PFSK-1 (cell line): Measurements from ENCODE around the gene COX19.

Experiments used
- FOXP2 ChIP-seq: optimal IDR thresholded peaks from 2 replicates; pipeline ENCODE3; 2011; ENCODE audit warnings: borderline replicate concordance, control low read depth, inconsistent platforms; ENCODE audit not compliant: insufficient read depth; ENCODE audit errors: extremely low read length, extremely low read depth
- POLR2AphosphoS5 ChIP-seq: IDR thresholded peaks from 2 replicates; pipeline ENCODE4 v1.6.1; 2012; ENCODE audit warnings: low read depth, mild to moderate bottlenecking, control low read depth, low read length, moderate library complexity
- SIN3A ChIP-seq: IDR thresholded peaks from 2 replicates; pipeline ENCODE4 v1.6.1; 2012; ENCODE audit warnings: mild to moderate bottlenecking, low read length, moderate library complexity, borderline replicate concordance; ENCODE audit not compliant: insufficient read depth
- TAF1 ChIP-seq: IDR thresholded peaks from 2 replicates; pipeline ENCODE4 v1.6.1; 2012; ENCODE audit warnings: low read length, control low read depth, borderline replicate concordance; ENCODE audit not compliant: insufficient read depth
- TF ChIP-seq, protein P1 (sequence below), 2 experiments: IDR thresholded peaks; 2 replicates each; pipeline versions ENCODE4 v1.6.1 to v1.8.0; 2011 to 2012; ENCODE audit warnings: low read depth in 2 of 2, low read length in 2 of 2, control low read depth in 1 of 2, inconsistent platforms in 1 of 2, mild to moderate bottlenecking in 1 of 2, moderate library complexity in 1 of 2; ENCODE audit not compliant: insufficient read depth in 1 of 2

Gene COX19

DNA sequence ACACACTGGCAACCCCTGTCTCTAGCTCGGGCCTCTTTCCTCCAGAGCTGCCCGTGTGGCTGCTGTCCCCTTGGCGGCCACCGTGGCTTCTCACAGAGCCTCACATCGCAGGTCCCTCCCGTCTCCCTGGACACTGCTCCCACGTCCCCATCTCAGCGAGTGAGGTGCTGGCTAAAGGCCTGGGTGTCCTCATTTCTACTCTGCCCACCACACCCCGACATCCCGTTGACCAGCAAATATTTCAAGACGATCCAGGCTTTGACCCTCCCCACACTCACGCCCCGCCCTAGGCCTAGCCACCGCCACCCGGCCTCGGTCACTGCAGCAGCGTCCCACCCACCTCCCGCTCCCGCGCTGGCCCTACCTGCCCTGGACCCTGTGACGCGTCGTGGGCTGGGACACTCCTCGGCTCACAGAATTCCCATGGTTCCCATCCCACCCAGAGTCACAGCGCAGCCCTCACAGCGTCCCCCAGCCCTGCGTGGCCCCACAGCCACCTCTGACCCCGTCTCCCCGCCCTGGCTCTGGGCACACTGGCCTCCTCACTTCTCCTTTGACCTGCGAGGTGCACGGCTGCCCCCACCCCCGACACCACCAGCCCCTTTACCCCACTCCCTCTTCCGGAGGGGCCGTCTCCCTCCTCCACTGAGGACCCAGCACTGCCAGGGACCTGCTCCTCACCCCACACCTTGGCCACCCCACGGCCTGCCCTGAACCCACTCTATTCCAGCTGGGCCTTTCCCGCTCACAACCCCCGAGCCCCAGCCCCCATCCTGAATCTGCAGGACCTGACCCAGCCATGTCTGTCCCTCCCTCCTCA lies 27.7 kb downstream of the COX19 start:
- TF ChIP-seq, protein P1, sequence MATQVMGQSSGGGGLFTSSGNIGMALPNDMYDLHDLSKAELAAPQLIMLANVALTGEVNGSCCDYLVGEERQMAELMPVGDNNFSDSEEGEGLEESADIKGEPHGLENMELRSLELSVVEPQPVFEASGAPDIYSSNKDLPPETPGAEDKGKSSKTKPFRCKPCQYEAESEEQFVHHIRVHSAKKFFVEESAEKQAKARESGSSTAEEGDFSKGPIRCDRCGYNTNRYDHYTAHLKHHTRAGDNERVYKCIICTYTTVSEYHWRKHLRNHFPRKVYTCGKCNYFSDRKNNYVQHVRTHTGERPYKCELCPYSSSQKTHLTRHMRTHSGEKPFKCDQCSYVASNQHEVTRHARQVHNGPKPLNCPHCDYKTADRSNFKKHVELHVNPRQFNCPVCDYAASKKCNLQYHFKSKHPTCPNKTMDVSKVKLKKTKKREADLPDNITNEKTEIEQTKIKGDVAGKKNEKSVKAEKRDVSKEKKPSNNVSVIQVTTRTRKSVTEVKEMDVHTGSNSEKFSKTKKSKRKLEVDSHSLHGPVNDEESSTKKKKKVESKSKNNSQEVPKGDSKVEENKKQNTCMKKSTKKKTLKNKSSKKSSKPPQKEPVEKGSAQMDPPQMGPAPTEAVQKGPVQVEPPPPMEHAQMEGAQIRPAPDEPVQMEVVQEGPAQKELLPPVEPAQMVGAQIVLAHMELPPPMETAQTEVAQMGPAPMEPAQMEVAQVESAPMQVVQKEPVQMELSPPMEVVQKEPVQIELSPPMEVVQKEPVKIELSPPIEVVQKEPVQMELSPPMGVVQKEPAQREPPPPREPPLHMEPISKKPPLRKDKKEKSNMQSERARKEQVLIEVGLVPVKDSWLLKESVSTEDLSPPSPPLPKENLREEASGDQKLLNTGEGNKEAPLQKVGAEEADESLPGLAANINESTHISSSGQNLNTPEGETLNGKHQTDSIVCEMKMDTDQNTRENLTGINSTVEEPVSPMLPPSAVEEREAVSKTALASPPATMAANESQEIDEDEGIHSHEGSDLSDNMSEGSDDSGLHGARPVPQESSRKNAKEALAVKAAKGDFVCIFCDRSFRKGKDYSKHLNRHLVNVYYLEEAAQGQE (IDR thresholded peaks at IDR 0.05; ENCODE audit: insufficient read depth in 1 of 2, low read depth in 2 of 2, low read length in 2 of 2), result no peak
- no peak for TF ChIP-seq FOXP2
- no peak for TF ChIP-seq POLR2AphosphoS5
- TF ChIP-seq TAF1, result no peak
- no peak for TF ChIP-seq SIN3A

DNA sequence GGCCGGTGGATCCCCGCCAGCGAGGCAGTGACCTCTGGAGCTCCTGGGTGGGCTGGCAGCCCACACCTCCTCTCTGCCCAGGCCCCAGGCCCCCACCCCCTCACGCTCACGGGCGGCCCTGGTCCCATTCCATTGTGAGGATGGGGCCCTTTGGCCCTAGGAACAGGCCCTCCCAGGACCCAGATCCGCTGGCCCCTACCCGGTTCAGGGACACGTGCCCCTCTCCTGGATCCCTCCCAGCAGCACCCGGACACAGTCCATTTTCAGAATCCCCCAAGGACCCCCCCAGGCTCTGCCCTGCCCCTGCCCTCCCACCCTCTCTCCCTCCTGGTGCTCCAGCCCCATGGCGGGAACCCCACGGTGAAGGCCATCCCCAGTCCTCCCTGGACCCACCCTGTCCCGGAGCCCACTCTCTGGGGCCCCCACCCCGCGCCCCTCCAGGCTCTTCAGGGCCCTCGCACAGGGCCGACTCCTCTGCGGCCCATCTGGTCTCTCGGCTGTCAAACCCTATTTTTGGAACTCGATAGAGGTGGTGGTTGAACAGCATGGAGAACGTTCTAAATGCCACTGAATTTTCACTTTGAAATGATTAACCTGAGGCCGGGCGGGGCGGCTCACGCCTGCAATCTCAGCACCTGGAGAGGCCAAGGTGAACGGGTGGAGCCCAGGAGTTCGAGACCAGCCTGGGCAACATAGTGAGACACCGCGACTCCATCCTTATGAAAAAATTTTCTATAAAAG lies 28.9 kb downstream of the COX19 start:
- TF ChIP-seq FOXP2, result no peak
- no peak for TF ChIP-seq SIN3A

DNA sequence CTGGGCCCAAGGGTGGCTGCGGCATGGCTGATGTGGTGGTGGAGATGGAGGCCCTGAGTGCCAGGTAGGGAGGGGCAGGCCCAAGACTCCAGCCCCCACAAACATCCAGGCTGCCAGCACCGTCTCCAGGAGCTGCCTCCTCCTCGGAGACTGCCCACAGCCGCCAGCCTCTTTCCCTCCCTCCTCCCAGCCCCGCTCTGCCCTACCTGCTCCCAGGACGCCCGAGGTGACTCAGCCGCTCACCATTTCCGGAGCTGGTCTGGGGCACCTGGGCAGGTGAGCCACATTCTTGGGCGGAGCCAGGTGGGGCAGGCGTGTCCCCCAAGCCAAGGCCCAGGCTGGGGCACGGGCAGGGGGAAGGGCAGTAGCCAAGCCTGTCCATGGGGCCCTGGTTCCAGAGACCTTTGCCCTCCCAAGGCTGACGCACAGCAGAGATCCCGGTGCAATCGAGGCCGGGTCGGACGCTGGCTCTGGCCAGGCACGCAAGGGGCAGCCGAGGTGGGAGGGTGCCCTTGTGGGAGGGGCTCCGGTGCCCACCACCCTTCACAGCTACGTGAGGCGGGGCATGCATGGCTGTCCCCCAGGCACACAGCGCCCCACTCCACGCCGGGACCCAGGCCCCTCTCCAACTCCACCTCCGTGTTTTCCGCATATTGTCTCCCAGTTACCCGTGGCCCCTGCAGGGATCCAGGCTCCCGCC lies 29.6 kb downstream of the COX19 start:
- TF ChIP-seq, protein P1 (IDR thresholded peaks at IDR 0.05; ENCODE audit: insufficient read depth in 1 of 2, low read depth in 2 of 2, low read length in 2 of 2), result no peak
- TF ChIP-seq POLR2AphosphoS5, result no peak
- no peak for TF ChIP-seq TAF1
- TF ChIP-seq FOXP2, result no peak
- TF ChIP-seq SIN3A, result no peak

DNA sequence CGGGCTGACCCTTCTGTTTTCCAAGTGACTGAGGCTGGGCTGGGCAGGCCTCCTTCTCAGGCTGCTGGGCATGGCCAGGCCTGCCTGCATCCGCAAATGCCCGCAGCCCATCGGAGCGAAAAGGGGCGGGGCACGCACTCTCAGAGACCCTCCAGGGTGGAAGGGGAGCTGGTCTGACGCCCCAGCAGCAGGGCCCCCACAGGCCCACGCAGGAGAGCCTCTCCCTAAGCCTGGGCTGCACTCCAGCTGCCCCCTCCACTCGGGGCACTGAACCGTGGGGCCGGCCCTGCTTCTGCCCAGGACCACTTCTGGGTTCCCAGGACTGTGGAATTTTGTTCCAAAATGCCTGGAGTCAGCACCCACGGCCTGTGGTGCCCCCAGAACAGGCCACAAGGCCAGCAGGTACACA lies 30.2 kb downstream of the COX19 start:
- TF ChIP-seq, protein P1 (IDR thresholded peaks at IDR 0.05; ENCODE audit: insufficient read depth in 1 of 2, low read depth in 2 of 2, low read length in 2 of 2), result no peak
- TF ChIP-seq SIN3A (no peak), POLR2AphosphoS5 (no peak), FOXP2 (no peak), TAF1 (no peak)

DNA sequence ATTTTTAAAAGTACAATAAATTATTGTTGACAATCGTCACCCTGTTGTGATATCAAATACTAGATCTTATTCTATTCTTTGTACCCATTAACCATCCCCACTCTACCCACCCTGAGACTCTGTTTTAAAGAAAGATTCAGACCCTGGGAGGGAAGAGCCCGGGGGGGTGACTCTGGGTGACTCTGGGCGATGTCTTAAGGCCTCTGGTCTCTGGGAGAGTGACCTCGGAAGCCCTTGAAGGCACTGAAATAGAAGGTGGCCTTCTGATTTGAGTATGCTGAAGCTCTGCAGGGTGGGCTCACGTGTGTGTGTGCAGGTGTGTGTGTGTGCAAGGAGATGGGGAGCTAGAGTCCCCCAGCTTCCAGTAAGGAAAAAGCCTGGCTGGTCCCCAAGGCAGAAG lies 30.6 kb downstream of the COX19 start:
- TF ChIP-seq SIN3A, result no peak
- TF ChIP-seq TAF1, result no peak
- TF ChIP-seq FOXP2, result no peak
- TF ChIP-seq, protein P1 (IDR thresholded peaks at IDR 0.05; ENCODE audit: insufficient read depth in 1 of 2, low read depth in 2 of 2, low read length in 2 of 2), result no peak
- no peak for TF ChIP-seq POLR2AphosphoS5
